ENCODE results near the gene PRKCH. TPM values are rescaled to one million over a fixed set of nuclear protein-coding genes. Genes with fewer than 3 reads are reported as not detected.

Gene PRKCH
- total and polyA plus RNA-seq, 2 donors (not counting 3 experiments of a cell fraction or from before 2014, with no cell fraction given): 97.7 to 103 TPM

DNA sequence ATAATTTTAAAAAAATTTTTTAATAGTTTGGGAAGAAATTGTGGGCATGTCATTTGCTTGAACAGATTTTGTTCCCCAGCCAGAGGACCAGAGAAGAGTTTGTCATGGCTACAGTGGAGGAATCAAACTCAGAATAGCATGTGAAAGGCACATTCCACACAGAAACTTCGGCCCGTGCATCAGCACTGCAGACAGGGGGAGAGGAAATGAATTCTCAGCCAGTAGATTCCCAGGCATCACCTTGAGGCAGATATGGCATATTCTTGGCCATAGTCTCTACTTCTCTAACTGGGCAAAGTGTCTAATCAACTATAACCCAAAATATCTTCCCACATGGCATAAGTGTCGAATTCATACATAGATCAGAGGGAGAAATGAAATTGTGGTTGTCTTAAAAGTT is 153.3 kb downstream of the PRKCH start:
- Histone ChIP-seq H4K20me1 (replicated peaks; ENCODE audit: control insufficient read depth, extremely low read depth, insufficient read depth, low read length) (no peaks in the 10 kb centered on the region), H3K9me1 (replicated peaks; ENCODE audit: control insufficient read depth, extremely low read depth, insufficient read depth, low read length) (no peaks in the 10 kb centered on the region), H3K9me3 (replicated peaks; ENCODE audit: control insufficient read depth, insufficient read depth, low read length) (no peaks in the 10 kb centered on the region), H3K4me1 (ENCODE audit: control insufficient read depth, extremely low read depth, insufficient read depth, low read length) (peaks cover 82% of the 10 kb centered on the region), H3K79me2 (ENCODE audit: control insufficient read depth, insufficient read depth, low read length) (peaks cover 16% of the 10 kb centered on the region), H3K4me2 (ENCODE audit: insufficient read depth, low read length) (no peak overlapping the region), H3K4me3 (replicated peaks in 1 of 3; ENCODE audit: insufficient read depth in 1 of 3, low read depth in 1 of 3, low read length in 3 of 3) (no peak overlapping the region), H3K27me3 (ENCODE audit: control insufficient read depth in 2 of 2, insufficient read depth in 2 of 2, low read length in 2 of 2) (no peaks in the 10 kb centered on the region), H3K9ac (replicated peaks; ENCODE audit: extremely low read depth, insufficient read depth, low read length) (no peak overlapping the region), H3K36me3 (ENCODE audit: control insufficient read depth in 2 of 2, extremely low read depth in 1 of 2, insufficient read depth in 2 of 2, low read length in 2 of 2) (no peaks in the 10 kb centered on the region), H2AFZ (ENCODE audit: low read depth, low read length) (no peak overlapping the region), H3K27ac (ENCODE audit: insufficient read depth, low read depth, low read length) (peak overlapping the region; percentile 100)
- ChIA-PET POLR2A (no interaction called here), CTCF (interaction anchor here (0.6 to 4.5 kb wide), 13 partner anchors 9 to 363 kb away, joined by 3 to 36 read pairs (median 5); no protein-coding TSS in a partner anchor)
- DNase-seq (ENCODE audit: low read depth, low spot score) (no peak), FAIRE-seq (no peak)
- BruUV-seq (replicated peaks): no TSS peak
- dilution Hi-C loops (cut with MboI; ENCODE audit: extremely low pct_ligation_motif_present, low sequenced_read_pairs) (loop anchor here (25.0 kb wide), 2 partner anchors 187 to 263 kb away; partner anchors contain the start of gene TMEM30B), intact Hi-C loops (cut with micrococcal nuclease) (loop anchor here (1.0 to 5.0 kb wide), 3 partner anchors 243 to 288 kb away; partner anchors contain the start of gene SNAPC1)
- TF ChIP-seq POLR2A (IDR thresholded peaks at IDR 0.05; ENCODE audit: low read depth, low read length) (no peak), EZH2 (IDR thresholded peaks at IDR 0.05; ENCODE audit: borderline replicate concordance, low read depth, low read length, severe bottlenecking) (no peak), FOS (IDR thresholded peaks at IDR 0.05; ENCODE audit: borderline replicate concordance, insufficient read depth, low read length) (no peak), POLR2AphosphoS5 (IDR thresholded peaks at IDR 0.05; ENCODE audit: insufficient read depth, low read depth, low read length) (no peak), JUN (IDR thresholded peaks at IDR 0.05; ENCODE audit: borderline replicate concordance, insufficient read depth, insufficient read length, low read depth) (no peak), MYC (IDR thresholded peaks at IDR 0.05; ENCODE audit: low read depth, low read length) (no peak), GATA2 (IDR thresholded peaks at IDR 0.05; ENCODE audit: insufficient read depth, insufficient read length, low read depth, low read length) (no peak)
- TF ChIP-seq, protein P1, sequence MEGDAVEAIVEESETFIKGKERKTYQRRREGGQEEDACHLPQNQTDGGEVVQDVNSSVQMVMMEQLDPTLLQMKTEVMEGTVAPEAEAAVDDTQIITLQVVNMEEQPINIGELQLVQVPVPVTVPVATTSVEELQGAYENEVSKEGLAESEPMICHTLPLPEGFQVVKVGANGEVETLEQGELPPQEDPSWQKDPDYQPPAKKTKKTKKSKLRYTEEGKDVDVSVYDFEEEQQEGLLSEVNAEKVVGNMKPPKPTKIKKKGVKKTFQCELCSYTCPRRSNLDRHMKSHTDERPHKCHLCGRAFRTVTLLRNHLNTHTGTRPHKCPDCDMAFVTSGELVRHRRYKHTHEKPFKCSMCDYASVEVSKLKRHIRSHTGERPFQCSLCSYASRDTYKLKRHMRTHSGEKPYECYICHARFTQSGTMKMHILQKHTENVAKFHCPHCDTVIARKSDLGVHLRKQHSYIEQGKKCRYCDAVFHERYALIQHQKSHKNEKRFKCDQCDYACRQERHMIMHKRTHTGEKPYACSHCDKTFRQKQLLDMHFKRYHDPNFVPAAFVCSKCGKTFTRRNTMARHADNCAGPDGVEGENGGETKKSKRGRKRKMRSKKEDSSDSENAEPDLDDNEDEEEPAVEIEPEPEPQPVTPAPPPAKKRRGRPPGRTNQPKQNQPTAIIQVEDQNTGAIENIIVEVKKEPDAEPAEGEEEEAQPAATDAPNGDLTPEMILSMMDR (IDR thresholded peaks at IDR 0.05; ENCODE audit: extremely low read depth in 1 of 2, insufficient read depth in 1 of 2, low read depth in 1 of 2, low read length in 2 of 2): no peak
- TF ChIP-seq, protein P2, sequence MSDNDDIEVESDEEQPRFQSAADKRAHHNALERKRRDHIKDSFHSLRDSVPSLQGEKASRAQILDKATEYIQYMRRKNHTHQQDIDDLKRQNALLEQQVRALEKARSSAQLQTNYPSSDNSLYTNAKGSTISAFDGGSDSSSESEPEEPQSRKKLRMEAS (IDR thresholded peaks at IDR 0.05; ENCODE audit: insufficient read depth, insufficient read length): no peak
